ENCODE data around the gene TIAM1. TPM values are rescaled to one million over a fixed set of nuclear protein-coding genes. Genes with fewer than 3 reads are reported as not detected.

Gene TIAM1
- total RNA-seq, 4 donors from 2014 or later, result 6.5 to 36.4 (median 13.0) TPM

DNA sequence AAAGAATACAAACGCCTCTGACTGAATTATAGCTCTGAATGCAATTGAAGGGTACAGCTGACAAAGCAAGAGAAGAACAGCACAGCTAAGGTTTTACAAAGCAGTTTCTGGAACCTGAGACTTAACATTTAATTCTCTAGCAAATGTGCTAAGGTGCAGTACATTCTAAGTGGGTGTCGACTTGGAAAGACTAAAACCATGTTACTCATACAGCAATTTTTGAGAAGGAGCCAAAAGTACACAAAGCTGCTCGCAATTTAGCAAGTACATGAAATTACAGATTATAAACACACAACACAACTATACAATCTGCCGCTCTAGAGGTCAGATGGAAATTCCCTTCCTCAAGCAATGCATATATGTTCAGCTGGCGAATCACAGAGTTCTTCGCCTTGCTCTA lies 121.9 kb downstream of the TIAM1 start:
- TF ChIP-seq, protein P1, sequence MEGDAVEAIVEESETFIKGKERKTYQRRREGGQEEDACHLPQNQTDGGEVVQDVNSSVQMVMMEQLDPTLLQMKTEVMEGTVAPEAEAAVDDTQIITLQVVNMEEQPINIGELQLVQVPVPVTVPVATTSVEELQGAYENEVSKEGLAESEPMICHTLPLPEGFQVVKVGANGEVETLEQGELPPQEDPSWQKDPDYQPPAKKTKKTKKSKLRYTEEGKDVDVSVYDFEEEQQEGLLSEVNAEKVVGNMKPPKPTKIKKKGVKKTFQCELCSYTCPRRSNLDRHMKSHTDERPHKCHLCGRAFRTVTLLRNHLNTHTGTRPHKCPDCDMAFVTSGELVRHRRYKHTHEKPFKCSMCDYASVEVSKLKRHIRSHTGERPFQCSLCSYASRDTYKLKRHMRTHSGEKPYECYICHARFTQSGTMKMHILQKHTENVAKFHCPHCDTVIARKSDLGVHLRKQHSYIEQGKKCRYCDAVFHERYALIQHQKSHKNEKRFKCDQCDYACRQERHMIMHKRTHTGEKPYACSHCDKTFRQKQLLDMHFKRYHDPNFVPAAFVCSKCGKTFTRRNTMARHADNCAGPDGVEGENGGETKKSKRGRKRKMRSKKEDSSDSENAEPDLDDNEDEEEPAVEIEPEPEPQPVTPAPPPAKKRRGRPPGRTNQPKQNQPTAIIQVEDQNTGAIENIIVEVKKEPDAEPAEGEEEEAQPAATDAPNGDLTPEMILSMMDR (IDR thresholded peaks at IDR 0.05), result no peak
- ATAC-seq (ENCODE audit: low FRiP score), result no peak
- no peak for DNase-seq (ENCODE audit: low spot score)

DNA sequence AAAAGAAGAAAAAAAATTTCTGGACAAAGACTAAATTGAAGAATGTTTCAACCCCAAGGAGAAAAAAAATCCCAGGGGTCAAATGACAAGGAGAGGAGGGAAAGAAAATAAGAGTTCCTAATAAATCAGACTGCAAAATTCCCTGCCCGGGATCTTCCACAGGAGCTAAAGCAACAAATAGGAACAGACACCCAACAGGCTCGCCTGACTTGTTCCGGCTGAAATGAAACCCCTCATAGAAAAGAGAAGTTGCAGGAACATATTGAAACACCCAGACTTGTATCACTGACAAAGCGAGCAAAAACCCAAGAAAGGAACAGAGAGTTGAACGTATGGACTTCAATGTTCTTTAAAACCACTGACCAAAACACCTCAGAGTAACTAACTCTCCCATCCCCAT lies 123.0 kb downstream of the TIAM1 start:
- TF ChIP-seq, protein P1 (IDR thresholded peaks at IDR 0.05), result no peak
- ATAC-seq (ENCODE audit: low FRiP score), result no peak
- no peak for DNase-seq (ENCODE audit: low spot score)

DNA sequence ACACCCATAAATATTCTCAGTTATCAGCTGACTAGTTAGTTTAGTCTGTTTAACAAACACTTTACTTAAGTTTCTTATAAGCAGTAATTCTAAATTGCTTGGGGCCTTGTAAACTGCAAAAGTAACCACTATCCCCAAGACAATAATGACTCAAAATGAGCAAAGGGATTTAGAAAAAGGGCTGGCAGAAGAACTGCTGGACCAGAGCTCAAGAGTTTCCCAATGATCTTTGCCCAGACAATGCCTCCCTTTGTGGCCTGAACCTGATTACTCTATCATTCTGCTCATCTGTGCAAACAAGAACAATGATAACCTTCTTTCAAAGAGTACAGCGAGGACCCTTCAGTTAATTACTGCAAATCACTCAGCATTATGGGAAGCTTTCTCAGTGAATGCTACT lies 123.5 kb downstream of the TIAM1 start:
- TF ChIP-seq, protein P1 (IDR thresholded peaks at IDR 0.05), result no peak
- ATAC-seq (ENCODE audit: low FRiP score) (no peak), DNase-seq (ENCODE audit: low spot score) (no peak)

DNA sequence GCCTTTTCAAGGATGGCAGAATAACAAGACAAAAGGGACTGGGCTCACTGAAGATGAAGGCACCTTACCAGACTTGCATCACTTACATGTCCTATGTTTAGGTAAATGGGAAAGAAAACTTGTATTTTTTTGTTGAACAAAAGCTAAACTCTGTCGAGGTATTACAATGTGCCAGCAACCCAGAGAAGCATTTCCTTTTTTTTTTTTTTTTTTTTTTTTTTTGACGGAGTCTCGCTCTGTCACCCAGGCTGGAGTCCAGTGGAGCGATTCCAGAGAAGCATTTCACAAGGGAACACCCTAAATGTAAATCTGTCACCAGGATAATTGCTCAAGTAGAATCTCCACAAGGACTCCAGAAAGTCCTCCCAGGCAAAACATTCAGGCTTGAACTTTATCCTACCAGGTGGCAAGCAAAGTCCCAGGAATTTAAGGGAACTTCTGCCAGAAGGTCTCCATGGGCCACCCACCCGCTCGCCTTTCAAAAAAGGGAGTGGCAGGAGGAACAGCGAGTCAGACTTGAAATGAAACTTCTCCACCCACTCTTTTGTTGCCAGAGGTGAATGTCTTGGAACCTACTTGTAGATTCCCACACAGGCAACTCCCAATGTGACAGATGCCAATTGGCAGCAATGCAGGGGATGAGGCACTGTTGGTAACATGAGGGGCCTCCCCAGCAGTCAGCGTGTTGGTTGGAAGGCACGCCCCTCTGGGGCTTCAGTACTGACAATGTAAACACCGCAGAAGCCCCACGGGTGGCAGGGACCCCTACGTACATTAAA lies 125.0 kb downstream of the TIAM1 start:
- DNase-seq (ENCODE audit: low spot score) (peak; percentile 45), ATAC-seq (ENCODE audit: low FRiP score) (peak; percentile 89)
- TF ChIP-seq, protein P1 (IDR thresholded peaks at IDR 0.05), result no peak

DNA sequence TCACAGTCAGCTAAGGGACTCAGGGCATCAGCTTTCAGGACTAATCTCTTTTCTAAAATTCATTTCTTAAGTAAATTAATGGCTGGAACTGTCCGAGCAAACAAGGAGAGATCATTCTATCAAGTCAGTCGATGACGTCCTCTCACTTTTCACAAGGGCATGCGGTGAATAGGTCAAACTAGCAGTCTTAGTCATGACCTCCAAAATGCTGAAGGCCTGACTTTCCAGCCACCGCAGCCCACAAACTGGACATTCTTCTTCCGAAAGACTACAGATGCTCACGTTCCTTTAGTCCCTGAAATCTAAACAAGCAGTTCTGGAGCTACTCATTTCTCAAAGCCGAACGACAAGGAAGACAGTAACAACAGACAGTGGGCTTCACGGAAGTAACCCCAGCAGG lies 127.9 kb downstream of the TIAM1 start:
- DNase-seq (ENCODE audit: low spot score) (no peak), ATAC-seq (ENCODE audit: low FRiP score) (no peak)
- TF ChIP-seq, protein P1 (IDR thresholded peaks at IDR 0.05), result no peak

DNA sequence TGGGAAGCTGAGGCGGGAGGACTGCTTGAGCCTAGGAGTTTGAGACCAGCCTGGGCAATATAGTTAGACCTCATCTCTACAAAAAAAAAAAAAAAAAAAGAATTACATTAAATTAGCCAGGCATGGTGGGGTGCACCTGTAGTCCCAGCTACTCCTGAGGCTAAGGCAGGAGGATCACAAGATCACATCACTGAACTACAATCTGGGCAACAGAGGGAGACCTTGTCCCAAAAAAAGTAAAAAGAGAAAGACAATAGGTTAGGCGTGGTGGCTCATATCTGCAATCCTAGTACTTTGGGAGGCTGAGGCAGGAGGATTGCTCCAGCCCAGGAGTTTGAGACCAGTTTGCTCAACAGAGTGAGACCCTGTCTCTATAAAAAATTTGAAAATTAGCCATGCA lies 130.3 kb downstream of the TIAM1 start:
- TF ChIP-seq, protein P1 (IDR thresholded peaks at IDR 0.05), result no peak
- no peak for ATAC-seq (ENCODE audit: low FRiP score)
- no peak for DNase-seq (ENCODE audit: low spot score)

DNA sequence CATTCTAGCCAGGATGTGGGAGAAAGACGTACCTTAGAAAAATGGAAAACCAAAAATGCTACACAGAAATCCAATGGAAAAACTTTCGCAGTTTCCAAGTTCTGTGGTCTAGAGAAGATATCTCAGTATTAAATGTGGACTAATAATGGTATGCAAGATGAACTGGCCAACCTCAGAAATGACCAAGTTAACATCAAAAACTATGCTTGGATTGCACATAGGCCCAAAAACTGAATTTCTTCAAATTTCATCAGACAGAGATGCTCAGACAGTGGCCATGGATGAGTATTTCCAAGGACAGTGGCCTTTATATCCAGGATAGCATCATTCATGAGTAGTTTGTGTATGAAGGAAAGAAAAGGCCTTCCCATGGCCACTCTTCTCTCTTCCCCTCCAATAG lies 132.2 kb downstream of the TIAM1 start:
- ATAC-seq (ENCODE audit: low FRiP score) (no peak), DNase-seq (ENCODE audit: low spot score) (no peak)
- TF ChIP-seq, protein P1 (IDR thresholded peaks at IDR 0.05), result no peak
